HG03103 (cell line): ENCODE measurements around the gene LHX3.

Source experiments
- ATAC-seq: cut with Tn5 transposase; IDR thresholded peaks from one replicate; pipeline ENCODE4 v1.9.1; 2021; ENCODE audit warnings: low read depth; ENCODE audit not compliant: unreplicated experiment

LHX3 gene

GRCh38 chr9:136209786-136210185, 4.9 kb upstream of the LHX3 start:
- no peak for ATAC-seq

DNA sequence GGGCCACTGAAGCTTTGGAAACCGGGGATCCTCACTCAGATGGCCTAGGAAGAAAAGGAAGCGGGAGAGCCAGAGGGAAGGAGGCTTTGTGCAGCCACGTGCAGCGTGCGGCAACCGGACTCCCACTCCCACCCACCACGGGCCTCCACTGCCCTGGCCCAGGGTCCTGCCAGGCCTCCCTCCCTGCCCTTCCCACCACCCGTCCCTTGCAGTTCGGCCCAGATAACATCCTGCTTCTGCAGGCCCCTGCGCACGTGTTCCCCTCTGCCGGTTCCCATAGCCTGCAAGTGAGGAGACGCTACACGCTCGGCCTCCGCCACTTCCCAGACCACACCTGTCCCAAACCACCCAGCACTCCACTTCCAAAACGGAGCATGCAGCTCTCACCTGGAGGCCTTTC, 4.3 kb upstream of the LHX3 start:
- ATAC-seq = no peak

DNA sequence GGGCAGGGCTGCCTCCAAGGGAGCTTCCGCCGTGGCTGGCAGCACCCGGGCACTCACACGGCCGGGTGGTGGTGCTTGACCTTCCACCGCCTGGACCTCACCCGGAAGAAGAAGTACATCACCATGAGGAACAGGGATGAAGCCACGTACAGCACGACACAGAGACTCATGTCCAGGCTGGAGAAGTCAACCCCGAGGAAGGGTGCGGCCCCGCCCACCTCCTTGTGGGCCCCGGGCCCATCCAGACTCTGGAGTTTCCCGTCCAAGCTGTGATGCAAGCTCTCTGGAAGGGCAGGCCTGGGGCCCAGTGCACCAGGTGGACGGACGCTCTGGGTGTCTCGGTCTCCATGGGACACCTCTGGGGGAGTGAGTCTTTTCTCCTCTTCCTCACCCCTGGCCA, 3.7 kb upstream of the LHX3 start:
- ATAC-seq = no peak

GRCh38 chr9:136207616-136208015, 2.7 kb upstream of the LHX3 start:
- no peak for ATAC-seq

- no peak for ATAC-seq
Measured at GRCh38 chr9:136206602-136207275, 1.8 kb upstream of the LHX3 start.

- ATAC-seq = no peak
Measured at GRCh38 chr9:136205707-136205992, 722 bp upstream of the LHX3 start.

DNA sequence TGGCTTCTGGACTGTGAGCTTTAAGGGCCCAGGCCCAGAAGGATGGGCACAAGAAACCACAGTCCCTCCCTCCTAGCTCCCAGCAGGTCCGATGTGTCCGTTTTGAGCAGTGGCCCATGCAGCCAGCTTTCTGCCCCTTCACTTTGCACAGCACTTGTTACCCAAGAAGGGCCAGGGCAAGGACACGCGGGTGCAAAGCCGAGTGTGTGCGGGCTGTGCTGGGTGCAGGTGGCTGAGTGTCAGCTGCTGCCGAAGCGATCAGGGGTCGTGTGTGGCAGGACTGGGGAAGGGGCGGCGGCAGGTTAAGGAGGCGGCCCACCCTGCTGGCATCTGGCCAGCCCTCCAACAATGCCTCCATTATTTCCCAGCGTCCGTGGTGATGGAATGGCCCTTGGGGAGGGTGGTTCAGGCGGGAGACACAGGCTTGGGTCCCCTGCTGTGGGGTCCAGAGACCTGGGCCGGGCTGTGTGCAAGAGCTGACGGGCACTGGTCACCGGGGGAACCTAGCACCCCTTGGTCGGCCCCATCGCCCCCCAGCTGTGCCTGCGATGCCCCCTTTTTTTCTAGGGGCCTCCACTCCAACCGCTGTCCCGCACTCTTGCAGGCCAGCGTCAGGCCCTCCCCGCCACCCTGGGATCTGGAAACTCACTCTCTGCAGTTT, 653 bp downstream of the LHX3 start:
- no peak for ATAC-seq

- no peak for ATAC-seq
Measured at GRCh38 chr9:136203408-136204144, 1.4 kb downstream of the LHX3 start.

DNA sequence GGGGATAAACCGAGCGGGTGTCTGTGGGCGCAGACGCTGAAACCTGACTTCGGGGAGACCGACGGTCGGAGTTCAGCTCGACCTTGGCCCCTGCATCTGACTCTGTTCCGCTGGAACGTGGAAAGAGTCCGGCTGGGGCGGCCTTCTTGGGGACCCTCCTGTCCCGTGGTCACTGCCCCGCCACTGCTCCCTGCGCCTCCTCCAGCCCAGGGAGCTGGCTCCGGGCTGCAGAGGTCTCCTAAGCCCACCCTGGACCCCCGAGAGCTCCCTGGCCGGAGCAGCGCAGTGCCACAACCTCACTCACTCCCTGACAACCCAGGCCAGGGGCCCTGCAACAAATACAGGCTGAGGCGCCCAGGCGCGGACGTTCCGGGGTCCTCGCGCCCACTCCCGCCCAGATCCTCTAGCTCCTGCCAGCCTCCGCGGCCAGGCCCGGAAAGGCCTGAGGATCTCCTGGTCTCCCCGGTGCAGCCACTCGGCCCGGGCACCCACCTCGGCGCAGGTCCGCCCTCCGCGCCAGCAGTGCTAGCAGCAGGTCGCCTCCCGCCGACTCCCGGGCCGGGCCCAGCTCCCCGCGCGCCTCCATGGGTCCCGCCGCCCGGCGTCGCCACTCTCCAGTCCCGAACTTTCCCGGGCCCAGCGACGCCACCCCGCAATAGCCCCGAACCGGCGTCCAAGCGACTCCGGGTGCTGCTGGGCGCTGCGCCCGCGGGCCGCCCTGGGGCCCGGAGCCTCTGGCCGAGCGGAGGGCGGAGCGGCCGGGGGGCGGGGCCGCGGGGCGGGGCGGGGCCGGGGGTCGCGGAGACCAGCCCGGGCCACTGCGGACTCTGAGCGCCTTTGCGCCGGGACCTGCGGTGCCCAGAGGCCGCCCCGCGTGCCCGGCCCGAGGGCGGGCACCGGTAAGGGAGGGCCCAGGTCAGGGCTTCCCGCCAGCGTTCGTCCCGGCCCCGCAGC, 2.2 kb downstream of the LHX3 start:
- ATAC-seq = no peak

- no peak for ATAC-seq
Measured at GRCh38 chr9:136201609-136202453, 3.1 kb downstream of the LHX3 start.

DNA sequence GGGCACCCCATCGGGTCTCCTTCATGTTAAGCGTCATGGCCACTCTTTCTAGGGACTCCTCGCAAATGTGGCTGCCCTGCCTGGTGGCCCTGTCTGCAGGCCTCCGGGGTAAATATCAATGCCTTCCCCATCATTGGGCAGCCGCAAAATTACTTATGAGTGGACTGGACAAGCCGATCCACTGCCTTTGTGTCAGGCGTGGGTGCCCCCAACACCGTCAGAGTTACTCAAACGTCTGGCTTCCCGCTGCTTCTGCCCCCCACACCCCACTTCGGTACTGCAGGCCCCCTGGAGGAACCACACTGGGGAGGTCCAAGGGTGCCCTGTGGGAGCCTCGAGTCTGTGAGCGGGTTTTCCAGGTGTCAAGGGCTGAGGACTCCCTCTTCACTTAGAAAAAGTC, 3.8 kb downstream of the LHX3 start:
- ATAC-seq = no peak

- no peak for ATAC-seq
Measured at GRCh38 chr9:136200424-136200823, 4.5 kb downstream of the LHX3 start.

- no peak for ATAC-seq
Measured at GRCh38 chr9:136199391-136200288, 5.3 kb downstream of the LHX3 start.

GRCh38 chr9:136198605-136199083, 6.3 kb downstream of the LHX3 start:
- no peak for ATAC-seq

GRCh38 chr9:136197930-136198604, 6.9 kb downstream of the LHX3 start:
- no peak for ATAC-seq

DNA sequence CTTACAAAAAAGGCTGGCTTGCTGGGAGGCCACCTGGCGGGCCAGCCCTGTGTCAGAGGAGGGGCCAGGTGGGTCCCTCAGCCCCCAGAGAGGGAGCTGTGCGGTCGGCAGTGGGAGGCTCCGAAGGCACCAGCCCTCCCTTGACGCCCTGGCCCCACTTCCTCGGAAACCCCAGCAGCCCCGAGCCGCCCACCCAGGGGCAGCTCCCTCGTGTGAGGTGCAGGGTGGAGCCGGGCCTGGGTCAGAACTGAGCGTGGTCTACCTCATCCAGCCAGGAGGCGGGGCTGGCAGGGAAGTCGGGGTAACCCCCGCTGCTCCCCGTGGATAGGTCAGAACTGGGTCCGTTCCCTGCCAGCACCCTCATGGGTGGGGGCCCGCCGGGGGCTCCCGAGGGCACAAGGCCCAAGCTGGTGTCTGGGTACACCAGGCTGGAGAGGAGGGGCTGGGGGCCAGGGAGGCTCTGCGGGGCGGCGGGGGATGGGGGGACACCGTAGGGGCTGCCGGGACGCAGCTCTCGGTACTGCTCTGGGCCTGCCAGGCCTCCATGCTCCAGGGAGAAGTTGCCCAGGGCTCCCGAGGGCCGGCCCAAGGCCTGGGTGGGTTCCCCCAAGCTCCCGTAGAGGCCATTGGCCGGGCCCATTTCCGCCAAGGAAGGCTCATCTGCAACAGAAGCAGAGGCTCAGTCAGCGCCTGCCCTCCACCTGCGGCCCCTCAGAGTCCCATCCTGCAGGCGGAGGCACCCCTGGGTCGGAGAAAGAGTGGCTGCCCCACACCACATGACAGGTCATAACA, 7.6 kb downstream of the LHX3 start:
- no peak for ATAC-seq

- ATAC-seq = no peak
Measured at GRCh38 chr9:136196404-136197083, 8.4 kb downstream of the LHX3 start.
